ENCODE data around the gene B4GALNT4.
"Not testable (repeated sequence)": the region's sequence is repeated elsewhere in the genome, so short reads cannot be mapped to it uniquely, and the experiment has no call there.

The B4GALNT4 gene

DNA sequence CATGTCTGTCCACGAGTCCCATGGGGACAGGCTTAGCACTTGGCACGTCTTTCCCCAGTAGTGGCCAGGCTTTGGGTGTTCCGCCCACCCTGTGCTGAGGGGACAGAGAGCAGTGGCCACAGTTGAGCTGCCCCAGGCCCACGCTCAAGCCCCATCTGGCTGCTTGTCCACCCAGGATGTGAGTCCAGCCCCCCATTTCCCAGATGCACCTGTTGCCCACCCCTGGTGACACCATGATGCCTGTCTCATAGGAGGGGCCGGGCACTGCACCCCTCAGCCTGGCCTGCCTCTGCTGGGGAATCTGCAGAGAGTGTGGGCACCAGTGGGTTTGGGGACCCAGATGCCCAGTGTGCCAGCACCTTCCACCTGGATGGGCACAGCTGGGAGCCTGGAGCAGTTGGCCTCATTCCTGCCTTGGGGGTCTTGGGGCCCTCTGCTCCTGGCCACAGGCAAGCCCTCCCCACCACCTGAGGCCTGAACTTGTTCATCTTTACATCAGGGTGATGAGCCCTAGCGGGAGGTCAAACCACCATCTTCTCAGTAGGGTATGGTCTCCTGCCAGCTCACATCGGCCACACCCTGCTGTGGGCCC lies 39.8 kb downstream of the B4GALNT4 start:
- DNase-seq: no peak

GRCh38 chr11:409600-410483 lies 40.5 kb downstream of the B4GALNT4 start:
- no peak for DNase-seq

- DNase-seq: not testable (repeated sequence)
These were observed 41.4 kb downstream of the B4GALNT4 start for GRCh38 chr11:410711-411110.

DNA sequence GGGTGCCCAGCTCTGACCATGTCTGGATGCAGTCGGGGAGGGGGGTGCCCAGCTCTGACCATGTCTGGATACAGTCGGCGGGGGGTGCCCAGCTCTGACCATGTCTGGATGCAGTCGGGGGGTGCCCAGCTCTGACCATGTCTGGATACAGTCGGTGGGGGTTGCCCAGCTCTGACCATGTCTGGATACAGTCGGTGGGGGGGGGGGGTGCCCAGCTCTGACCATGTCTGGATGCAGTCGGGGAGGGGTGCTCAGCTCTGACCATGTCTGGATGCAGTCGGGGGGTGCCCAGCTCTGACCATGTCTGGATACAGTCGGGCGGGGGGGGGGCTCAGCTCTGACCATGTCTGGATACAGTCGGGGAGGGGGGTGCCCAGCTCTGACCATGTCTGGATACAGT lies 42.2 kb downstream of the B4GALNT4 start:
- DNase-seq: not testable (repeated sequence)

GRCh38 chr11:412641-413119 lies 43.4 kb downstream of the B4GALNT4 start:
- no peak for DNase-seq

DNA sequence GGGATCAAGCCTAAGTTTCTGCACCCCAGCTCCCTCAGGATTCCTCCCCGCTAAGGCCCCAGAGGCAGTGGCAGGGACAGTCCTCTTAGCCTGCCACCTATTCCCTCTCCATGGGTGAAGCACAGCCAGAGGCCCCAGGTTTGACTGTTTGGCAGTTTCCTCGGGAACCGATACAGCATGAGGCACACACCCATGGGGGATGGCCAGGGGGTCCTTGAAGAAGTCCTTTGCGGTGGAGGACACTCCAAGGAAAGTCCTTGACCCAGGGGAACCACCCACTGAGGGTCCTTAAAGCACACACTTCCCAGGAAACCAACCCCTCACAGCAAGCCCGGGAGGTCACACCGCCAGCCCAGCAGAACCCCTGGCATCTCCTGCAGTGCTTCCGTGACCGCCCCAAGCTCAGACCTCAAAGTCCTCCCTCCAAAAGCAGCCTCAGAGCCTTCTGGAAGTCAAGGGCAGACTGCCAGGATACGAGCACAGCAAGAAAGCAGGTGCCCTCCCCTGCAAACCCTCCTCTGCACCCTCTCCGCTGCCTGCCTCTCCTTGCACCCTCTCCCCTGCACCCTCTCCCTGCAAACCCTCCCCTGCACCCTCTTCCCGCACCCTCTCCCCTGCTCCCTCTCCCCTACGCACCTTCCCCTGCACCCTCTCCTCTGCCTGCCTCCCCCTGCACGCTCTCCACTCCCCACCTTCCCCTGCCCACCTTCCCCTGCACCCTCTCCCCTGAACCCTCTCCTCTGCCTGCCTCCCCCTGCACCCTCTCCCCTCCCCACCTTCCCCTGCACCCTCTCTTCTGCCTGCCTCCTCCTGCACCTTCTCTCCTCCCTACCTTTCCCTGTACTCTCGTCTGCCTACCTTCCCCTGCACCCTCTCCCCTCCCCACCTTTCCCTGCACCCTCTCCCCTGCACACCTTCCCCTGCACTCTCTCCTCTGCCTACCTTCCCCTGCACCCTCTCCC lies 44.1 kb downstream of the B4GALNT4 start:
- no peak for DNase-seq

- no peak for DNase-seq
These were observed 45.1 kb downstream of the B4GALNT4 start for GRCh38 chr11:414318-414857.

DNA sequence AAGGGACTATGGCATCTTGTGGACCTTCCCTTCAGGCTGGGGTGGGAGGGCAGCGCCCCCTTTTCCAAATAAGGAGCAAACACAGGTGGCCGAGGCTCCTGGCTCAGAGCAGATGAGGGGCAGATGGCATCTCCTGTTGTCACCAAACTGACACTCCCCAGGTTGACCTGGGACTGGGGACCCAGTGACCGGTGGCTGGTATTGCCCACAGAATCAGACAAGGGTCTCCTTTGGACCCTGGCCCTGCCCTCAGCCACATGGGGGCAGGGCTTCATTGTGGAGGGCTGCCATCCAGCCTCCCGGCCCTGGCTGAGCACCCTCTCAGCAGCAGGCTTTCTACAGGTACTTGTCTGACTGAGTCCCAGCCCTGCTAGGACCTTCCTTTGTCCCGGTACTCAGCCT lies 46.3 kb downstream of the B4GALNT4 start:
- no peak for DNase-seq

DNA sequence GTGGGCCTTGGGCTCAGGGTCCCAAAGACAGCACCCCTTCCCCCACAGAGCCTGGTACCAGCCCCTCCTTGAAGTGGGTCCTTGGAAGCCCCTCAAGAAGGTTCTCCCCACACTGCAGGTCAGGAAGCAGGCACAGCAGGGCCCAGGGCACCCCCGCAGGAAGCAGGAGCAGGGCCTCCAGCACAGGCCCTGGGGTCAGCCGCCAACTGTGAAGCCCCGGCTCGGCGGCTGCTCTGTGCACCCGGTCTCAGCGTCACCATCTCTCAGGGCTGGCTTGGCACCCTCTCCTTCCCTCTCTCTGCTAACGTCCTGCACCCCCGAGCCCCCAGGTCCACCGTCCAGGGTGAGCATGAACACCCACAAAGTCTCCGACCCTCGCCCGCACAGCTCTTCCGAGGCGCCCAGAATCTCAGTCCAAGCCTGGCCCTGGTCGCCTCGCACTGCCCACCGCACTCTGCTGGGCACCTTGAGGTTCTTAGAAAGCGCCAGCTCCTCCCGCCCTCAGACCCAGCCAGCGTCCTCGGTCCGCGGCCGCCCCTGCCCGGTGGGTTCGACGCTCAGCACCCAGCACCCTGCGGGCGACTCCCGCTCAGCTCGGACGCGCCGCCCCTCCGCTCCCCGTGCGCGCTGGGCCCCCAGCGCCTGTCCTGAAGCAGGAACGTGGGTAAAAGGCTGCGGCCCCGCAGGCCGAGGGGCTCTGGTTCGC lies 46.9 kb downstream of the B4GALNT4 start:
- DNase-seq: no peak

DNA sequence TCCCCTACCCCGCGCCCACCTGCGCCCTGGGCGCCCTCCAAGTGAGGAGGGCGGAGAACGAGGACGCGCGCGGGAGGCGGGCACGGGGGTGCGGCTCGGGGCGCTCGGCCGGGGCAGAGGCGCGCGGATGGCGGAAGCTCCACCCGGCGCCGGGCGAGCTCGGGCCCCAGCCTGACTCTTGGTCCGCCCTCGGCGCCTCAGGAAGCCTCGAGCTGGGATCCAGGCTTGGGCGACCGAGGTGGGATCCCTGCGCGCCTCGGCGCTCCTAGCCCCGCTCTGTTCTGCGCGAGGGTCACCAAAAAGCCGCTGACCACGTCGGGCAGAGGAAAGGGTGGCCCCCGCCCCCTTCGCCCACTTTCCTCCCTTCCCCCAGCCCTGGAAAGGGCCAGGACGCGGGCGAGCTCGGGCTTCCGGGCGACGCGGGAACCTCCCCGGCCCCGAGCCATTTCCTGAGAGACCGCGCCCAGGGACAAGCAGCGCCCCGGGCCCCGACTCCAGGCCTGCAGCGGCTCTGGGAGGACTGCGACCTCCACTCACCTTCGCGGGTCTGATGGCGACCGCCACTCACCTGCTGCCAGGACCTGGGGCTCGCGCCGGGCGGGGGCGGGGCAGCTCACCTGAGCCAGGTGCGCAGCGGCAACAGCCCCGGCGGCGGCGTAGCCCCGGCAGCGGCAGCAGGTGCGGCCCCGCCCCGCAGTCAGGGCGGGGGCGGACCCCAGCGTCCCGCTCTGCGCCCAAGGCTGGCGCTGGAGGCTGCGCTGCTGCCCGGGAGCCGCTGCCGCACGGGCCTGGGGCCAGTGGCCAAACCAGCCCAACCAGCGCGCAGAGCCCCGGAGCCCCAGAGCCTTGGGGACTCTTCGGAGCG lies 47.7 kb downstream of the B4GALNT4 start:
- DNase-seq: peak; percentile 46

- no peak for DNase-seq
These were observed 48.5 kb downstream of the B4GALNT4 start for GRCh38 chr11:417652-418342.

GRCh38 chr11:418343-419247 lies 49.3 kb downstream of the B4GALNT4 start:
- DNase-seq: no peak

- DNase-seq: no peak
These were observed 50.1 kb downstream of the B4GALNT4 start for GRCh38 chr11:419248-420005.

DNA sequence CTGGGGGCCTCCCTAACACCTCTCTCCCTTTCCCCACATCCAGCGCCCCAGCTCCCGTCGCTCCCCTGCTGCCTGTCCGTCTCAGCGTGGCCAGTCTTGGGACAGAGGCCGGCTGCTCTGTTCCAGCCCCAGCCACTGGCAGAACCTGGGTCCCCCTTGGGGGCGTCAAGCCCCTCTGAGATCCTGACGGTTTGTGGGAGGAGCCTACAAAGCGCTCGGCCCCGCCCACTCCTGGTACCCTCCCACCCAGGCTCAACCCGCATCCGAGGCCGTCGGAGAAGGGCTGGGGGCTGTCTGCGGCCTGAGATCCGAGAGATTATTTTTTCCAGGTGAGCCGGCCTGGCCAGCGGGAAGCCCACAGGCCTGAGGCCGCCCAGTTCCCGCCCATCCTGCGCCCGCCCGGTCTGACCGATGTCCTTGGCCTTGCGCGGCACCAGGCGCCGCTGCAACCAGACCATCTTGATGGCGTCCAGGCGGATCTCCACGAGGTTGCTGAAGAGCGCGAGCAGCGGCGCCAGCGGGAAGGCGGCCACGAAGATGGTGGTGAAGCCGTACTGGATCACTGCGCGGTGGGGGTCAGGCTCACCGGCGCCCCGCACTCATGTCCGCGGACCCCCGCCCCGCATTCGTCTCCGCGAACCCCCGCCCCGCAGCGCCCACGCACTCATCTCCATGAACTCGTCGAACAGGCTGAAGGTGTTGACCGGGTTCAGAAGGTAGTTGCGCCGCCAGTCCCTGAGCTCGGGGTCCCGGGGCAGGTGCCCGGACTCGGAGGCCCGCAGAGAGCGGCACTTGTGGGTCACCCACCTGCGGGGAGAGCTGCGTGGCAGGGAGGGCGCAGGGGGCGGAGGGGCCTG lies 51.0 kb downstream of the B4GALNT4 start:
- DNase-seq: no peak

GRCh38 chr11:420911-421321 lies 51.6 kb downstream of the B4GALNT4 start:
- no peak for DNase-seq

- no peak for DNase-seq
These were observed 53.0 kb downstream of the B4GALNT4 start for GRCh38 chr11:422249-422656.

DNA sequence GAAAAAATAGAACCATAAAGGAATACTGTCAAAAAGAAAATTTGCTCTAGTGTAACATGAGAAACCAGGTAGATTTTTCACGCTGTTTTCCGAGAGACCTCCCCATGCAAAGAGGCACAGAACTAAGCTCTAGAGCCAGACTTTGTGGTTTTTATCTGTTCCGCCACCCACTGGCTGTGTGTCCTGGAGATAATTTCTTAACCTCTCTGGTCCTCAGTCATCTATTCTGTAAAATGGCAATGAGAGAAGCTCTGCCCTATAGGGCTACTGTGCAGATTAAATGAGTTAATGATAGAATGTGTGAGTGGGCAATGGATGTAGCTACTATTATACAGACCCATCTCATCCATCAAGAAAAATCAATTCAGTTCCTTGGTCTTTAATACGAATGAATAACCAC lies 54.9 kb downstream of the B4GALNT4 start:
- DNase-seq: no peak

- not testable (repeated sequence) for DNase-seq
These were observed 55.5 kb downstream of the B4GALNT4 start for GRCh38 chr11:424766-425165.
